GM19043 (cell line): ENCODE measurements around the gene NYAP1.
"Not testable (repeated sequence)": the region's sequence is repeated elsewhere in the genome, so short reads cannot be mapped to it uniquely, and the experiment has no call there.

Experiments used
- ATAC-seq: cut with Tn5 transposase; IDR thresholded peaks from one replicate; pipeline ENCODE4 v1.9.1; 2021; ENCODE audit warnings: low read depth; ENCODE audit not compliant: unreplicated experiment

The NYAP1 gene

DNA sequence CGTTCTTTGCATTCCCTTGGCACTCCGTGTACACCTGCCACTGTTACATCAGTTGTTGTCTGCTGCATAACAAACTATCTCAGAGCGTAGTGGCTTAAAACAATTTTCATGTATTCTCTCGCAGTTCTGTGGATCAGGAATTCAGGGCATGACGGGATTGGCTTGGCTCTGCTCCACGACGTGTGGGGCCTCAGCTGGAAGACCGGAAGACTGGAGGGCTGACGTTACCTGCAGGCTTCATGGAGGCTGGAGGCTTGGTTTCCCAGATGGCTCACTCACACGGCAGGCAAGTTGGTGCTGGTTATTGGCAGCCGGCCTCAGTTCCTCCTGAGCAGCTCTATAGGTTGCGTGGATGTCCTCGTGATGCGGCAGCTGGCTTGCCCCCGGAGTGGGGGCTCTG is 25.5 kb downstream of the NYAP1 start:
- no peak for ATAC-seq

DNA sequence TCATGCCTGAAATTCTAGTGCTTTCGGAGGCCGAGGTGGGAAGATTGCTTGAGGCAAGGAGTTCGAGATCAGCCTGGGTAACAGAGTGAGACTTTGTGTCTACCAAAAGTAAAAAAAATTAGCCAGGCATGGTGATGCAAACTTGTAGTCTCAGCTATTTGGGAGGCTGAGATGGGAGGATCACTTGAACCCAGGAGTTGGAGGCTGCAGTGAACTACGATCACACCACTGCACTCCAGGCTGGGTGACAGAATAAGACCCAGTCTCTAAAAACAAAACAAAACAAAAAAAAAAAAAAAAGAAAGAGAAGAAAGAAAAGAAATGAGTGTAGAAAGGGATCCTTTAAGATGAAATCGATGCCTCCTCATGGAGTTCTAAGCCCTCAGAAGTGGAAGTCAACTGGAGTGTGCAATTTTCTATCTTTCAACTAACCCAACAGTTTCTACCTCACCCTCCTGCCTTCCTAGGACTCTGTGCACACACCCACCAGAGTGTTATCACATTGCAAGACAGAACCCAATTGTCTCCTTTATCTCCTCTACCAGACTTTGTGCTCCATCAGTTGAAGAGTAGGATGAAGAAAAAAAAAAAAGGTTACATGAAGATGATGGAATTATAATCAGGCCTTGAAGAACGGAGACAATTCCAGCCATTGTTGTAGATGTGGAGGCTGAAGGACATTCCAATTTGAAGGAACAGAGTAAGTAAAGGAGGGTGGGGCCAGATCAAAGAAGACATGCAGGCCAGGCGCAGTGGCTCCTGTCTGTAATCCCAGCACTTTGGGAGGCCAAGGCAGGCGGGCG is 26.9 kb downstream of the NYAP1 start:
- ATAC-seq = no peak

DNA sequence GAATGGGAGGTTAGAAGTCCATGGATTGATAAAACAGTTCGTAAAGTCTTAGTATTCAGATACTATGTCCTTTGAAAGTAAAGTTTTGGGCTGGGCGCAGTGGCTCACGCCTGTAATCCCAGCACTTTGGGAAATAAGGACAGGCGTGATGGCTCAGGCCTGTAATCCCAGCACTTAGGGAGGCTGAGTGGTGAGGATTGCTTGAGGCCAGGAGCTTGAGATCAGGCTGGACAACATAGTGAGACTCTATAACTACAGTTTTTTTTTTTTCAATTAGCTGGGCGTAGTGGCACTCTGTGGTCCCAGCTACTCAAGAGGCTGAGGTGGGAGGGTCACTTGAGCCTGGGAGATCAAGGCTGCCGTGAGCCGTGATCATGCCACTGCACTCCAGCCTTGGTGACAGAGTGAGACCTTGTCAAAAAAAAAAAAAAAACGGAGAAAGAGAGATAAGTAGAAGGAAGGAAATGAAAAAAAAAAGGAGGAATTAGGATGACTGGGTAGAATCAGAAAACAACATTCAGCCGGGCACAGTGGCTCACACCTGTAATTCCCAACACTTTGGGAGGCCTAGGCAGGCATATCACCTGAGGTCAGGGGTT is 29.6 kb downstream of the NYAP1 start:
- no peak for ATAC-seq

DNA sequence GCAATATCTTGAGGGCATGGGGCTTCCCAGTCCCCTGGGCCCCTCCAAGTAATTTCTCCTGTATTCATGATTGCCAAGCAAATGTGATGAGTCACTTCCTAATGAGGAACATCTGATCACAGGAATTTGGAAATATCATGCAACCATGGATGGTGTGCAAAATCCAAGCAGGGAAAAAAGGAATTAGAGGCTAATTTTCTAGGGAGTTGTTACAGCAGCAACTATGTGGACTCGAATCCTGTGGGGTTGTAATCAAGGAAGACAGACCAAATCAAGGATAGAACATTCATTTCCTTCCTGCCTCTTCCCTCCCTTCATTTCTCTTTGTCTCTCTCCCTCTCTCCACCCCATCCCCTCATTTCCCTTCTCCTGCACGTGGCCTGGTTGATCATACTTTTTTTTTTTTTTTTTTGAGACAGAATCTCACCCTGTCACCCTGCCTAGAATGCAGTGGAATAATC is 31.4 kb downstream of the NYAP1 start:
- ATAC-seq = no peak

DNA sequence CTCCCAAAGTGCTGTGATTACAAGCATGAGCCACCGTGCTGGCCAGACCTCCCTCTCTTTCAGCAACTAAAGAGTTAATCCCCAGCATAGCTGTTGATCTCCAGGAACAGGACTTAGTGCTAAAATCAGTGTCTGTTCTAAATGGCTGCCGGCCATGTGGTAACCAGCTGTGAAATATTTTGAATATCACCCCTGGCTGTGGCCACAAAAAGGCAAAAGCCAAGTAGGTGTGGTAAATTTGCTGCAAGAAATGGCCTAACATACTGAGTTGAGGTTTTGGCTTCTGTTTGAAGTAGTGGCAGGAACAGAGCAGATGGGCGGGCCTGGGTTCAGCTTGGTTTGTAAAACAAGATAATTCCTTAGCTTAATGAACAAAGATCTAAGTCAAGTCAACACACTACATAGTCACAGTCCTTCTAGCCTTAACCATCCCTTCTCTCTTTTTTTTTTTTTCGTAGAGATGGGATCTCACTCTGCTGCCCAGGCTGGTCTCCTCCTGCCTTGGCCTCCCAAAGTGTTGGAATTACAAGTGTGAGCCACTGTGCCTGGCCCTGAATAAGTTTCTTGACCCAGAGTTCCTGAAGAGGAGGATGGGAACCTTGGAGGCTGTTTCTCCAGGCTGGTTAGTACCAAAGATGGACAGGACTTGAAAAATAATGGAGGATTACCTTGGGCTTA is 32.5 kb downstream of the NYAP1 start:
- ATAC-seq = peak; percentile 57

DNA sequence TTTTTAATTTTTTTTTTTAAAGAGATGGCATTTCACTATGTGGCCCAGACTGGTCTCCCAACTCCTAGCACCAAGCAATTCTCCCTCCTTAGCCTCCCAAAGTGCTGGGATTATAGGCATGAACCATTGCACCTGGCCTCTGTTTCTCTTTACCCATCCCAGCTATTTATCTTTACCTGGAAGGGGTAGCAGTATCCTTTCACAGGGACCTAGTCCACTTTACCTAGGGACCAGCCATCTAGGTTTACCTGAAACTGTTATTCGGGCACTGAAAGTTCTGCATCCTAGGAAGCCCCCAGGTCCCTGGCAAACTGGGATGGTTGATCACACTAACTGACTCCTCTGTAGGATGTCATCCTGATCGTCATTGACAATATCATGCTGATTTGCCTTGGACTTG is 33.6 kb downstream of the NYAP1 start:
- ATAC-seq = no peak

DNA sequence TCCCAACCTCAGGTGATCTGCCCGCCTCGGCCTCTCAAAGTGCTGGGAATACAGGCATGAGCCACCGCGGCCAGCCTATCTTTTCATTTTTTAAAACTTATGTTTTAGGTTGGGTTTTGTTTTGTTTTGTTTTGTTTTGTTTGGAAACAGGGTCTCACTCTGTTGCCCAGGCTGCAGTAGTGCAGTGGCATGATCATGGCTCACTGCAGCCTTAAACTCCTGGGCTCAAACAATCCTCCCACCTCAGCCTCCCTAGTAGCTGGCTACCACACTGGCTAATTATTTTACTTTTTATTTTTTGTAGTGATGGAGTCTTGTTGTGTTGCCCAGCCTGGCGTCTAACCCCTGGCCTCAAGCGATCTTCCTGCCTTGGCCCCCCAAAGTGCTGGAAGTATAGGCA is 35.9 kb downstream of the NYAP1 start:
- ATAC-seq = no peak

DNA sequence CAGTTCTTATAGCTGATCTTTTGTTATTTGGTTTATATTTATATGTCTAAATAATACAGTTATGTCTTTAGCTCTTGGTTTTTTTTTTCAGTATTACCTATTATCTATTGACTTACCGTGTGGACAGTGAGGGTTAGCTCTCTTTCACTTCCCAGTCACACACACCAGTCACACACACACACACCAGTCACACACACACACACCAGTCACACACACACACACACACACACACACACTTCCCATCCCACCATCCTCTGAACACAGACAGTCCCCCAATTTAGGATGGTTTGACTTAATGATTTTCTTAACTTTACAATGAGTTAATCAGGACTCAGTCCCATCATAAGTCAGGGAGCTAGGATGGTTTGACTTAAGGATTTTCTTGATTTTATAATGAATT is 36.4 kb downstream of the NYAP1 start:
- no peak for ATAC-seq

DNA sequence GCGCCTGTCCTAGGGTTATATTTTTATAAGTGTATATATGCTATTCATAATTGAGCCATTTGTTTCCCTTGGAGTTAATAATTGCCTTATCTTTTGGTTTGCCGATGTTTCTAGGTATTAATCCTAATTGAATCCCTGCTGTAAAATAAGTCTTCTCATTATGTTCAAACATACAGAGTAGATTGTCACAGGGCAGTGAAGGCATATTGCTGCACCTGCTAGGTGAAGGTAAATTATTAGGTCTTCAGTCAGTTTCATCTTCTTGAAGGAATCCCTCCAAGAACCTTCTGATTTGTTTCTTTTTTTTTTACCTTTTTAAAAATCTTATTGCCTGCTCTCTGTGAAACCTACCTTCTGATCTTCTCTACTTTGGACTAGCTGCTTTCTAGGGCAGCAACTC is 37.3 kb downstream of the NYAP1 start:
- ATAC-seq = no peak

DNA sequence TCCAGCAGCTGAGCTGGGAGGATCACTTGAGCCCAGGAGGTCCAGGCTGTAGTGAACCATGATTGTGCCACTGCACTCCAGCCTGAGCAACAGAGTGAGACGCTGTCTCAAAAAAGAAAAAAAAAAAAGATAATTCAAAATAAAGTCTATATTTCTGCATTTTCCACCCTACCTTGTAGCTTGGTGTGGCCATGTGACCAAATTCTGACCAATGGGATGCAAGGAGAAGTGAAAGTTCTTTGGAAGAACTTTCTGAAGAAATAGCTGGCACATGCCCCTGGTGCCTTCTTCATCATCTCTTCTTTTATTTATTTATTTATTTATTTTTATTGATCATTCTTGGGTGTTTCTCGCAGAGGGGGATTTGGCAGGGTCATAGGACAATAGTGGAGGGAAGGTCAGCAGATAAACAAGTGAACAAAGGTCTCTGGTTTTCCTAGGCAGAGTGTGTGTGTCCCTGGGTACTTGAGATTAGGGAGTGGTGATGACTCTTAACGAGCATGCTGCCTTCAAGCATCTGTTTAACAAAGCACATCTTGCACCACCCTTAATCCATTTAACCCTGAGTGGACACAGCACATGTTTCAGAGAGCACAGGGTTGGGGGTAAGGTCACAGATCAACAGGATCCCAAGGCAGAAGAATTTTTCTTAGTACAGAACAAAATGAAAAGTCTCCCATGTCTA is 38.3 kb downstream of the NYAP1 start:
- ATAC-seq = not testable (repeated sequence)

DNA sequence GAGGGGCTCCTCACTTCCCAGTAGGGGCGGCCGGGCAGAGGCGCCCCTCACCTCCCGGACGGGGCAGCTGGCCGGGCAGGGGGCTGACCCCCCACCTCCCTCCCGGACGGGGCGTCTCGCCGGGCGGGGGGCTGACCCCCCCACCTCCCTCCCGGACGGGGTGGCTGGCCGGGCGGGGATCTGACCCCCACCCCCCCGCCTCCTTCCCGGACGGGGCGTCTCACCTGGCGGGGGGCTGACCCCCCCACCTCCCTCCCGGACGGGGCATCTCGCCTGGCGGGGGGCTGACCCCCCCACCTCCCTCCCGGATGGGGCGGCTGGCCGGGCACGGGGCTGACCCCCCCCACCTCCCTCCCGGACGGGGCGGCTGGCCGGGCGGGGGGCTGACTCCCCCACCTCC is 39.5 kb downstream of the NYAP1 start:
- not testable (repeated sequence) for ATAC-seq

DNA sequence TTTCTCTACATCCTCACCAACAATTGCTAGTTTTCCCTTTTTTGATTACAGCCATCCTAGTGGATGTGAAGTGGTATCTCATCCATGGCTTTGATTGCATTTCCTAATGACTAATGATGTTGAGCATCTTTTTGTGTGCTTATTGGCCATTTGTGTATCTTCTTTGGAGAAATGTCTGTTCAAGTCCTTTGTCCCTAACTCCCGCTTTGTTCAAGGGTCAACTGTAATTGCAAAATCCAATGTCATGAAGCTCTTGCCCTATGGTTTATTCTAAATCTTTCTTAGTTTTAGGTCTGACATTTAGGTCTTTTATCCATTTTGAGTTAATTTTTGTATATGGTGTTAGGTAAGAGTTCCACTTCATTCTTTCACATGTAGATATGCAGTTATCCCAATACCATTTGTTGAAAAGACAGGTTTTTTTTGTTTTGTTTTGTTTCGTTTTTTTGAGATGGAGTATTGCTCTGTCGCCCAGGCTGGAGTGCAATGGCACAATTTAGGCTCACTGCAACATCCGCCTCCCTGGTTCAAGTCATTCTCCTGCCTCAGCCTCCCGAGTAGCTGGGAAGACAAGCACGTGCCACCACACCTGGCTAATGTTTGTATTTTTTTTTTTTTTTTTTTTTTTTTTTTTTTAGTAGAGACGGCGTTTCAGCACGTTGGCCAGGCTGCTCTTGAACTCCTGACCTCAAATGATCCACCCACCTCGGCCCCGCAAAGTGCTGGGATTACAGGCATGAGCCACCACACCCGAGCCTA is 44.6 kb downstream of the NYAP1 start:
- ATAC-seq = not testable (repeated sequence)

DNA sequence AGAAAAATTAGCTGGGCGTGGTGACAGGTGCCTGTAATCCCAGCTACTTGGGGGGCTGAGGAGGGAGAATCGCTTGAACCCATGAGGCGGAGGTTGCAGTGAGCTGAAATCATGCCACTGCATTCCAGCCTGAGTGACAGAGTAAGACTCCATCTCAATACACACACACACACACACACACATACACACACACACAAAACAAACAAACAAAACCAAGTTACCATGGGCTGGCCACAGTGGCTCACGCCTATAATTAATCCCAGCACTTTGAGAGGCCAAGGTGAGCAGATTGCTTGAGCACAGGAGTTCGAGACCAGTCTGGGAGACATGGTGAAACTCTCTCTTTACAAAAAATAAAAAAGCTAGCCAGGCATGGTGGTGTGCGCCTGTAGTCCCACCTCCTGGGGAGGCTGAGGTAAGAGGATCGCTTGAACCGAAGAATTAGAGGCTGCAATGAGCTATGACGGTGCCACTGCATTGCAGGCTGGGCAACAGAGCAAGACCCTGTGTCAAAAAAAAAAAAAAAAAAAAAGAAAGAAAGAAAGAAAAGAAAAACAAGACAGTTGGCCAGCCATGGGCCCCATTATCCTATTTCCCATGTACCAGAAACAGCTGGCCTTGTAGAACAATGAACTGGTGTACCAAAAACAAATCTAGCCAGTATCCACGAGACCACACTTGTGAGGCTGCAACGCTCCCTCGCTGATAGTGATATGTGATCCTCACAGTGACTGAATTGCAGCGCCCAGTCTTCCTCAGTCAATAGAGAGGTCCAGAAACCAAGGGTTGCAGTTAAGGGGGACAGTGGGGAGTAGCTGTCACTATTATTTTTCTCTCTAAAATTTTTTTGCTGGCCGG is 48.7 kb downstream of the NYAP1 start:
- ATAC-seq = no peak

DNA sequence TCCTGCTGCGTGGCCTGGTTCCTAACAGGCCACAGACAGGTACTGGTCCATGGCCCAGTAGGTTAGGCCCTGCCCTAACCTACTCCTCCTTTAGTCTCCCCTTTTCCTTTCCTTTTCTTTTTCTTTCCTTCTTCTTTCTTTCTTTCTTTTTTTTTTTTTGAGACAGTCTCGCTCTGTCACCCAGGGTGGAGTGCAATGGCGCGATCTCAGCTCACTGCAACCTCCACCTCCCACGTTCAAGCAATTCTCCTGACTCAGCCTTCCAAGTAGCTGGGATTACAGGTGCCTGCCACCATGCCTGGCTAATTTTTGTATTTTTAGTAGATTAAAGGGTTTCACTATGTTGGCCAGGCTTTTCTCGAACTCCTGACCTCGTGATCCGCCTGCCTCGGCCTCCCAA is 52.3 kb downstream of the NYAP1 start:
- not testable (repeated sequence) for ATAC-seq

DNA sequence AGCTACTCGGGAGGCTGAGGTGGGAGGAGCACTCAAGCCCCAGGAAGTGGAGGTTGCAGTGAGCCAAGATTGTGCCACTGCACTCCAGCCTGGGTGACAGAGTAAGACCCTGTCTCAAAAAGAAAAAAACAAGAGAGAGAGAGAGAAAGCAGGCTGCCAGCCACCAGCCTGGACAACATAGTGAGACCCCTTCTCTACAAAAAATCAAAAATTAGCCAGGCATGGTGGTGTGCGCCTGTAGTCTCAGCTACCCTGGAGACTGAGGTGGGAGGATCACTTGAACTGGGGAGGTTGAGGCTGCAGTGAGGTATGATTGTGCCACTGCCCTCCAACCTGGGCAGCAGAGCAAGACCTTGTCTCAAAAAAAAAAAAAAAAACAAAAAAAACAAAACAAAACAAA is 53.0 kb downstream of the NYAP1 start:
- not testable (repeated sequence) for ATAC-seq

DNA sequence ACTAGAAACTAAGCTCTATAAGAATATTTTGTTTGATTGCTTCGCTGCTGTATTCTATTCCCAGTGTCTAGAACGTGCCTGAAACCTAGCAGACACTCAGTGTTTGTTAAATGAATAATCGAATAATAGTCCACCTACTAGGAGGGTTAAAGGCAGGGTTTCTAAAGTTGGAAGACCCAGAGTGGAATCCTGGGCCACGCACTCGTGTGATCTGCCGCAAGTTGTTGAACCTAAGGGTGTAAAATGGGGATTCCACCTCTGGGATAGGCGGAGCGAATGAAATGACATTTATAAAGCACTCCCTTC is 54.6 kb downstream of the NYAP1 start:
- no peak for ATAC-seq

DNA sequence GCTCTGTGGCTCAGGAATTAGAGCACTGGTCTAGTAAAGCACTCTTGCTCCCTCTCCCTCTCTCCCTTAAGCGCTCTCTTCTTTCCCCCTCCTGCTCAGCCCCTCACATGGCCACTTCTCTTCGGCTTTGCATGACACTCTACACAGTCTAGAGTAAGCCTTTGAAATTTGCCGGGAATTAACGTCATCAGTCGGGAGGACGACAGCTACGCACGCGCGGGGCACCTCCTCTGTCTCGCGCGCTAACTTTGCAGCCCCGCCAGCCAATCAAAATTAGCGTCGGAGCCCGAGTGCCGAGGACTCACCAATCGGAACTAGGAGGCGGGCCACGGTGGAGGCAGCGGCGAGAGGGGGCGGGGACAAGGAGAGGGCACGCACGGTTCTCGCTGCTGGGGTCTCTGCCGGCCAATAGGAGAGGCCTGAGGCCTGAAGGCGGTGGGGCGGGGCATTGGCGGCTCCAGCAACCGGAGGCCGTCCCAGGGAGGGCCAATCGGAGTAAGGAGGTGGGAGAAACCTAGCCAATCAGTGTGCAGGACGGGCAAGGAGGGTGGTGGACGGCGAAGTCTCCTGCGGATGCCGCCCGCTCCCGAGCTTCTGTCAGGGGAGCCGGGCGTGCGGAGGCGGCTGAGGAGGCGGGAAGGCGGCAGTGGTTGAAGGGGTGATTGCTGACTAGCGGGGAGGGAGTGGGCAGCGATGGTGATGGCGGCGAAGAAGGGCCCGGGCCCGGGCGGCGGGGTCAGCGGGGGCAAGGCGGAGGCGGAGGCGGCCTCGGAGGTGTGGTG is 55.1 kb downstream of the NYAP1 start, which contains the start of gene AGFG2:
Gene AGFG2, plus strand, starts transcription at position 550 of the 782 bp plus-strand sequence. Its CDS starts 144 bp downstream, at position 694.
- peak; percentile 96 for ATAC-seq

DNA sequence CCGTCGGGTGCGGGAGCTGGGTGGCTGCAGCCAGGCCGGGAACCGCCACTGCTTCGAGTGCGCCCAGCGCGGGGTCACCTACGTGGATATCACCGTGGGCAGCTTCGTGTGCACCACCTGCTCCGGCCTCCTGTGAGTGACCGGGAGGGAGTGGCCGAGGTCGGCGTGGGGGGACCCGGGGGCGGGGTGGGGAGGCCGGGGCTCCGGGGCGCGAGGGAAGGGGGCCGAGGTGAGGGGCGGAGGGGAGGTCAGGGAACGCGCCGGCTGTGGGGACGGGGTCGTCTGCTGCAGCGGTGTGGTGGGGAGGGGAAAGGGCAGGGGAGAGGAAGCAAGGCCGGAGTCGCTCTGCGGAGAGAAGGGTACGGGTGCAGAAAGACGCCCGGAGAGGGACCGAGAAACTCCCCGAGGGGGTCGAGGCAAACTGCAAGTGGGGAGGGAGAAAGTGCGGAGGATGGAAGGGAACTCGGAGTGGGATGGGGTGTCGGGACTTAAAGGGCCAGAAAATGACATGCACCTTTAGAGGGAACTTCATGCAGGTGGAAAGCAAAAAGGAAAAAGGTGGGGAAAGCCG is 55.8 kb downstream of the NYAP1 start:
- no peak for ATAC-seq
